CD4-positive, alpha-beta T cell treated with Interleukin-6 for 4 hours (primary cell): ENCODE data around the gene PDCD1.
"Not testable (repeated sequence)": the region's sequence is repeated elsewhere in the genome, so short reads cannot be mapped to it uniquely, and the experiment has no call there.

Experiments used
- DNase-seq: peaks from one replicate; pipeline ENCODE4 v3.0.0-alpha.2; 2020; ENCODE audit warnings: mixed read lengths

Gene PDCD1

GRCh38 chr2:241849616-241850543 is 8.8 kb downstream of the PDCD1 start:
- DNase-seq: no peak

DNA sequence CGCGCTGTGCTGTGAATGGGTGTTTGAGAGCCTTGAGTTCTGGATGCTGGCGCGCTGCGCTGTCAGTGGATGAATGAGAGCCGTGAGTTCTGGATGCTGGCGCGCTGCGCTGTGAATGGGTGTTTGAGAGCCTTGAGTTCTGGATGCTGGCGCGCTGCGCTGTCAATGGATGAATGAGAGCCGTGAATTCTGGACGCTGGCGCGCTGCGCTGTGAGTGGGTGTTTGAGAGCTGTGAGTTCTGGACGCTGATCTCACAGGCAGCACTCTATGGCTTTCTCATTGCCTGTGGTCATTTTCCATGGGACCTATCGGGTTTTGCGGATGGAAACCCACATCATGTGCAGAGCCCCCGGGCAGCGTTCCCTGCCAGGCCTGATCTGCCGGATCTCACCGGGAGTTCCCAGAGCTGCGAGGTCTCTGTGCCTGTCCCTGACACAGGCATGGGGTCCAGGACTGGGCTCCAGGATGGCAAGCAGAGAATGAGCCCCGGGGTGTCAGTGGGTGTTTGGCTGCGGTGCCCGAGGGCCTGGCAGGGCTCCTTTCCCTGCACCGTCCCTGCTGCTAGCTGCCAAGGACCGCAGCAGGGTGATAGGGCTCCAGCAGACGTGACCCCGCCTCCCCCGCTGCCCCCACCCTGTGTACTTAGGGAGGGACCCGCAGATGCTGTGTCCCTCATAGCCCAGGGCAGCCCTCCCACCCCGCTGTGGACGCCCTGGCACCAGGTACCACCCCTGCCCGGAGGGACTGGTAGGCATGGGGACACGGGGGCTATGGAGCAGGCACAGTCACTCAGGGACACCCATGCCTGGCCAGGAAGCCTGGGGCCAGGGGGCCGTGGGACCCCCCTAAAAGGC is 9.7 kb downstream of the PDCD1 start:
- no peak for DNase-seq

- no peak for DNase-seq
Measured at GRCh38 chr2:241846406-241846805, 12.3 kb downstream of the PDCD1 start.

DNA sequence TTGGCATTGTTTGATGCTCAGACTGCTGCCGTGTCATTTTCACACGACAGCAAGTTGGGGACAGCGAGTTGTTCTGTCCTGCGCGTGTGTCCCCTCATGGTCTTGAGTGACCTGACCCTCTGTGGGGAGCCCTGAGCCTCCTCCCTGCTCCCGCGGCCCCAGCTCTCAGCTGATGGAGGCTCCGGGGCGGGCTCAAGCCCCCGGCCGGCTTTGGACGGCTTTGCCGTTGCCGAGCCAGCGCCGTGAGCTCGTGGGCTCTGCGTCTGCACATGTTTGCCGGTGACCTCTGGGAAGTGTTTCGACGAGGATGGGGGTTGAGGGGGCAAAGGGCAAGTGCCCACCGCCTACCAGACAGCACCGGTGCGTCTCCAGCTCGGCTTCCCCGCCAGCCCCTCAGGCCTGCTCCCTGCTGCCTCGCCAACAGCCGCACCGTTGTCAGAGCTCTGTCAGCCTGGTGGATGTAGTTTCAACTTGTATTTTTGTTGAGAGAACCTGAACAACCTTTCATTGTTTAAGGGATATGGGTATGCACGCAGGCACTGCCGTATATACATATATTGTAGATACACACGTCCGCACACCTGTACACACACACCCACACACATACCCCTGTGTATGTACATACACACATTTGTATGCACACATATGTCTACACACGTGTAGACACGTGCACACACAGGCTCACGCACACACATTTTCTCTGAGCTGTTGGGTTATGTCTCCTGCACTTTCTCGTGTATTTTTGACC is 13.7 kb downstream of the PDCD1 start:
- DNase-seq: no peak

GRCh38 chr2:241844066-241844728 is 14.5 kb downstream of the PDCD1 start:
- DNase-seq: peak; percentile 78

DNA sequence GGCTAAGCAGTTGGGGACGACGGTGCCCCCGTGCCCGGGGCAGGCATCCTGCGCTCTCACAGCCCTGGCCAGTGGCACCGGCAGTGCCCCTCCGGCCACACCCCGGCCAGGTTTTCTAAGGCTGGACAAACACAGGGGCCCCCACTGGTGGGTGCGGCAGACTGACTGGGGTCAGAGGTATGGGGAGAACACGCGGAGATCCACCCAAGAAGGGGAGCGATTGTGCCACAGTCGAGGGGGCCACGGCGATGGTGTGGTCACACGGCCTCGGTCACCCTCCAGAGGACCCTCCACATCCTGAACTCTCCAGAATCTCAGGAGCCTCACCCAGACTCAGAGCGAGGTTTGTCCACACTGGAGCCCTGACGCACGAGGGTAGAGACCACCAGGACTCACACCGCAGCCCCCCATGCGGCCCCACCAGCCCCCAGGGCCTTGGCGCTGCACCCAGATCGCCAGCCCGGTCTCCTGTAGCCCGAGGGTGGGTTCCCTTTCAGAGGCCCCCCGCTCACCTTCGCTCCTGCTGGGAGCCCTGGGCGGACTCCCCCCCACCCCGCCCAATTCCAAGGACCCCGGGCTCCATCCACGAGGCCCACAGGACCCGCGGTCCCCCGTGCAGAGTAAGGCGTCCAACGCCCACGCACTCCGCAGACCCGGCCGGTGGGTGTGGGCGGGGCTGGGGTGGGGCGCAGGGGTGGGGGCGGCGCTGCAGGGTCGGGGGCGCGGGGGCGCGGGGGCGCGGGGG is 15.2 kb downstream of the PDCD1 start:
- DNase-seq: no peak

GRCh38 chr2:241842620-241843211 is 16.0 kb downstream of the PDCD1 start:
- peak; percentile 49 for DNase-seq

- DNase-seq: no peak
Measured at GRCh38 chr2:241842067-241842415, 16.7 kb downstream of the PDCD1 start.

- no peak for DNase-seq
Measured at GRCh38 chr2:241841181-241842066, 17.3 kb downstream of the PDCD1 start.

GRCh38 chr2:241837197-241837965 is 21.3 kb downstream of the PDCD1 start:
- no peak for DNase-seq

- no peak for DNase-seq
Measured at GRCh38 chr2:241836292-241836691, 22.4 kb downstream of the PDCD1 start.

- no peak for DNase-seq
Measured at GRCh38 chr2:241835611-241836010, 23.1 kb downstream of the PDCD1 start.

DNA sequence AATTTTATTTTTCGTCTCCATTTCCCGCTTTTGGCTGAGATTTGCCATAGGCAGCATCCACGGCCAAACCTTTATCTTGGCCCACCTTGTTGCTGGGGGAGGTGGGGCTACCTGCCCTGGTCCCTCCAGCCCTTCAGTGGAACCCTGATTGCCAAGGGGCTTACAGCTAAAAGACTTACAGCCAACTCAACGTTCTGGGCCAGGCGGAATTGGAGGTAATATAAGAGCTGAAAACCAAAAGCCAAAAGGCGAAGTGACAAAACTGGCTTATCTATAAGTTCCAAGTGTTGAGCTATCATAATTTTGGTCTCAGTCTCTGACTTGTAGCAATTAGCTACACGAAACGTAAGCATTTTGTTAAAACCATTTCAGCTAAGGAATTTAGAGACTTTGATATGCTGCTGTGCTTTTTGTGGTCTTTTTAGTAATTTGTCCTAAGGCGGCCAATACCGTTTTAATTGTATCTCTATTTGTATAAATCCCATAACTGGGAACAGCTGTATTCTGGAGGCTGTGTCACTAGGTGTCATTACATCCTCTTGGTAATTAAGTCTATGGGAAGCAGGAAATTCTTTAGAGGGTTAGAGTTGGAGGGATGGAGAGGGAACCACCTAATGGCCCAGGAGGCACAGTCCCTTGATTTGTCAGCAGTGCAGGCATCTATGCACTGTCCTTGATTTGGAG is 24.0 kb downstream of the PDCD1 start:
- no peak for DNase-seq

DNA sequence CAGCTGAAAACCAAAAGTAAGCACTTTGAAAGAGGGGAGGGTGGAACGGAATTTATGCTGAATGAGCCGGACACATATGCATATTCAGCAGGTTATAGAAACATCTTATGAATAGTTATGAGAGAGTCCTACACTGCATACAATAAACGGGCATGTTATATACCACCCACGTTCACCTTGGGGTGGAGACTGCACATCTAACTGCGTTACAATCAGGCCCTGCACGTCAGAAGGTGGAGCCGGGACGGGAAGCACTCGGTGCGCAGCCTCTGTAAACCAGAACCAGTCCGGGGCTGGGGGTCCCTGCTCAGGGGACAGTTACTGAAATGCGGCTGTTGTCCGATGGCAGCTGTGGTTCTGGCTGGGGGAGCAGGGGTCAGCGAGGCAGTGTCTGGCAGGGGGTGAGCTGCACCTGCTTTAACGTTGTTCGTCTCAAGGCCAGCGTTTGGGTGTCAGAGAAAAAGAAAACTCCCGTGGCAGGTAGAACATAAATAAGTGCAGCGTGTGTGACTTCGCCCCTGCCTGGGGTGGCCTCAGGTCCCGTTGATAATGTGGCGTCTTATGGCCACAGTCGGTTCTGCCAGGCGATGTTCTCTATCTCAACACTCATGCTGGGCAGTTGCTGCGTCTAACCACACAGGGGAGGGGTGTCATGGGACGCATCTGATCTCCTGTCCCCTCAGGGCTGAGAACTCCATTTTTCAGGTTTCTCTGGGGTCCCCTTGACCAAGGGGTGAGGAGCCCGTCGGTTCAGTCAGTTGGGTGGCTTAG is 24.8 kb downstream of the PDCD1 start:
- not testable (repeated sequence) for DNase-seq

- DNase-seq: no peak
Measured at GRCh38 chr2:241833101-241833663, 25.5 kb downstream of the PDCD1 start.

DNA sequence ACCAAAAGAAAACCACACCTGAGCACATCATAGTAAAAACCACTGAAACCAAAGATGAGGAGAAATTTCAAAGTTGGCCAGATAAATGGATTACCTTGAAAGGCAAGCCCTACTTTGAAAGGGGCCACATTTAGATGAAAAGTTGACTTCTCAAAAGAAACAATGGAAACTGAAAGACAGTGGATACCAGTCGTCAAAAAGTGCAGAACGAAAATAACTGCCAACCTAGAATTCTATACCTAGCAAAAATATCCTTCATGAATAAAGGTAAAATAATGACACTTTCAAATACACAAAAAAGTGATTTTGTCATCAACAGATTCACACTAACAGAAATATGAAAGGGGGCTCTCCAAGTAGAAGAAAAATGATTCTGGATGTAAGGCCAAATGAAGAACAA is 31.3 kb downstream of the PDCD1 start:
- DNase-seq: no peak

GRCh38 chr2:241823531-241824437 is 34.9 kb downstream of the PDCD1 start:
- not testable (repeated sequence) for DNase-seq
